Upper lobe of left lung (tissue), 6 donors: ENCODE data around the gene NCOA4. TPM values are rescaled to one million over a fixed set of nuclear protein-coding genes. Genes with fewer than 3 reads are reported as not detected.
"Not testable (repeated sequence)": the region's sequence is repeated elsewhere in the genome, so short reads cannot be mapped to it uniquely, and the experiment has no call there.

ENCODE experiments used
- ATAC-seq, 2 donors: fragments of 200-7000 bp; cut with Tn5 transposase; one replicate each; pipeline ENCODE4 v1.9.1; 2022; ENCODE audit warnings: mild to moderate bottlenecking in 2 of 2, moderate library complexity in 2 of 2; ENCODE audit not compliant: low FRiP score in 2 of 2
- DNase-seq, 2 donors: peaks; one replicate each; pipeline ENCODE4 v3.0.0-alpha.2; 2019 to 2020
- H3K27ac ChIP-seq, 4 donors: fragments of 200-600 bp; sonication (generic); one replicate each; pipeline ENCODE4 v1.5.1; 2016 to 2019
- H3K27me3 ChIP-seq, 4 donors: fragments of 200-600 bp; sonication (generic); one replicate each; pipeline ENCODE4 v1.5.1; 2017 to 2019
- H3K36me3 ChIP-seq, 4 donors: fragments of 200-600 bp; sonication (generic); one replicate each; pipeline ENCODE4 v1.5.1; 2016 to 2019
- H3K4me1 ChIP-seq, 4 donors: fragments of 200-600 bp; sonication (generic); one replicate each; pipeline ENCODE4 v1.5.1; 2018 to 2019
- H3K4me3 ChIP-seq, 4 donors: fragments of 200-600 bp; sonication (generic); one replicate each; pipeline ENCODE4 v1.5.1; 2017 to 2019; ENCODE audit warnings: mild to moderate bottlenecking in 2 of 4, moderate library complexity in 1 of 4
- H3K9me3 ChIP-seq, 4 donors: fragments of 200-600 bp; sonication (generic); one replicate each; pipeline ENCODE4 v1.5.1; 2018 to 2019
- CTCF ChIP-seq, 6 experiments: fragments of 450-650 bp in 4 of 6; fragments of 200-600 bp in 2 of 6; sonication (generic) in 2 of 6; IDR thresholded peaks; one replicate each; pipeline ENCODE4 v1.5.1; 2016 to 2019; ENCODE audit warnings: antibody characterized with exemption in 6 of 6
- EP300 ChIP-seq, 4 donors: sonication (generic); formaldehyde crosslinking; IDR thresholded peaks; one replicate each; pipeline ENCODE4 v1.5.1; 2017; ENCODE audit warnings: antibody characterized with exemption in 4 of 4, control low read depth in 2 of 4
- POLR2A ChIP-seq, 4 donors: fragments of 450-650 bp; IDR thresholded peaks; one replicate each; pipeline ENCODE4 v1.5.1; 2016 to 2017; ENCODE audit warnings: antibody characterized with exemption in 4 of 4, mild to moderate bottlenecking in 2 of 4
- POLR2AphosphoS5 ChIP-seq, 2 donors: sonication (generic); formaldehyde crosslinking; IDR thresholded peaks; one replicate each; pipeline ENCODE4 v1.5.1; 2017; ENCODE audit warnings: antibody characterized with exemption in 2 of 2
- WGBS, 2 donors: methylation state at CpG; one replicate each; pipeline ENCODE4 v1.1.5; 2017 to 2018; 5-methylcytosine and 5-hydroxymethylcytosine counted together
- total RNA-seq, 6 donors: library from RNA; depleted of rRNA in 4 of 6; stranded (reverse); fragments of >200 nt in 4 of 6; gene quantifications; one replicate each; pipeline versions ENCODE4 v1.1.0 to v1.2.1, GENCODE V29; 2016 to 2021
- donor health status: DM: no; HTN: no; CAD: no; lungs with moderate emphysema.
- donor health status: DM: no; HTN: yes; CAD: no; lungs with severe emphysema.

Gene NCOA4
- total RNA-seq, 6 donors from 2014 or later: 57.6 to 184 (median 144) TPM

DNA sequence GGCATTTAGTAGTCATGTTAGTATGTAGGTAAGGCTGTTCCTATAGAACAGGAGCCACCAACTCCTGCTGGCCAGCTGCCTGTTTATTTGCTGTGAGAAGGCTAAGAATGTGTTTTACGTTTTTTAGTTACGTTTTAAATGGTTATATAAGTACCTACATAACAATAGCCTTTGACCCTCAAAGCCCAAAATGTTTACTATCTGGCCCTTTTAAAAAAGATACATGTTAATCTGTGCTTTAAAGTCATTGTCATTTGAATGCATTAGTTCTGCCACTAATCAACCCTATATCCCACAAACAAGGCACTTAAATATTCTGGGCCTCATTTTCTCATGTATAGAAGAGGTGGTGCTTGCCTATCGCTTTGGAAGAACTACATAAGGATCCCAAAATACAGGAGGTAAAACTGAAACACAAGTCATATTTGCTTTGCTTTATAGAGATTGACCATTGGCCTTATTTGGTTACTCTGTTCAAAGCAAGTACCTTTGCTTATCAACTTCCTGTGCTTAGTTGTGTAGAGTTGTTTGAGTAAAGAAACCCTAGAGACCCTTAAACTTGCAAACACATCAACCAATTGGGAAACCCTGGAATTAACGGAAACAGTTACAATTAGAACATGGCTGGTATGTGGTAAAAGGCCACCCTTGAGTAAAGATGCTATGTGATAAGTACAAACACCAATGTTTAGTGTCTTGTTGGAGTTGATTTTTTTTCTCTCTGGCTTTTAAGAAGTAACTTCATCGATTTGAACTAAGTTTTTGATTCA is 32.2 kb downstream of the NCOA4 start:
- H3K4me1 ChIP-seq: peaks cover 0 to 7% (median 2%) of the 10 kb centered on the region in 4 donors
- peaks cover 4 to 34% (median 26%) of the 10 kb centered on the region in 4 donors for H3K36me3 ChIP-seq
- H3K4me3 ChIP-seq: no peak overlapping the region
- ATAC-seq (no peak), DNase-seq (no peak)
- no peak for TF ChIP-seq POLR2AphosphoS5 (IDR thresholded peaks at IDR 0.05)
- TF ChIP-seq POLR2A (IDR thresholded peaks at IDR 0.05): no peak
- no peak for TF ChIP-seq CTCF (IDR thresholded peaks at IDR 0.05)
- TF ChIP-seq EP300 (IDR thresholded peaks at IDR 0.05): no peak
- WGBS, 2 donors: 70 to 72% methylated on average over 5 of the region's 5 CpGs
- no peak overlapping the region for H3K27ac ChIP-seq
- H3K9me3 ChIP-seq: no peaks in the 10 kb centered on the region
- H3K27me3 ChIP-seq: no peaks in the 10 kb centered on the region

DNA sequence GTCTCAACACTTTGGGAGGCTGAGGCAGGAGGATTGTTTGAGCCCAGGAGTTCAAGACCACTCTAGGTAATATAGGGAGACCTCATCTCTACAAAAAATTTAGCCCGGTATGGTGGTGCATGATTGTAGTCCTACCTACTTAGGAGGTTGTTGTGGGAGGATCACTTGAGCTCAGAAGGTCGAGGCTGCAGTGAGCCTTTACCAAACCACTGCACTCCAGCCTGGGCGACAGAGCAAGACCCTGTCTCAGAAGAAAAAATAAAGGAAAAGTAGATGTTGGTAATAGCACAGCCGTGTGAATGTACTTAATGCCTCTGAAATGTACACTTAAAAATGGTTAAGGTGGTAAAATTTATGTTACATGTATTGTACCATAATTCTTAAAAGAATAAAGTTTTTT is 32.9 kb downstream of the NCOA4 start:
- peaks cover 0 to 30% (median 21%) of the 10 kb centered on the region in 4 donors for H3K36me3 ChIP-seq
- no peak overlapping the region for H3K4me3 ChIP-seq
- 89 to 92% methylated on average over 4 of the region's 4 CpGs for WGBS, 2 donors
- H3K4me1 ChIP-seq: peaks cover 0 to 7% (median 2%) of the 10 kb centered on the region in 4 donors
- H3K27ac ChIP-seq: no peak overlapping the region
- ATAC-seq: no peak
- no peak for DNase-seq
- no peak for TF ChIP-seq EP300 (IDR thresholded peaks at IDR 0.05)
- TF ChIP-seq CTCF (IDR thresholded peaks at IDR 0.05): no peak
- no peak for TF ChIP-seq POLR2A (IDR thresholded peaks at IDR 0.05)
- TF ChIP-seq POLR2AphosphoS5 (IDR thresholded peaks at IDR 0.05): no peak
- H3K9me3 ChIP-seq: no peaks in the 10 kb centered on the region
- H3K27me3 ChIP-seq: no peaks in the 10 kb centered on the region

GRCh38 chr10:45985590-45985989 is 44.8 kb downstream of the NCOA4 start:
- 90 to 93% methylated on average over 3 of the region's 3 CpGs for WGBS, 2 donors
- not testable (repeated sequence) for H3K27me3 ChIP-seq, H3K9me3 ChIP-seq, H3K4me3 ChIP-seq, DNase-seq, ATAC-seq, H3K4me1 ChIP-seq, H3K27ac ChIP-seq
- peaks cover 3 to 32% (median 12%) of the 10 kb centered on the region in 4 donors for H3K36me3 ChIP-seq

DNA sequence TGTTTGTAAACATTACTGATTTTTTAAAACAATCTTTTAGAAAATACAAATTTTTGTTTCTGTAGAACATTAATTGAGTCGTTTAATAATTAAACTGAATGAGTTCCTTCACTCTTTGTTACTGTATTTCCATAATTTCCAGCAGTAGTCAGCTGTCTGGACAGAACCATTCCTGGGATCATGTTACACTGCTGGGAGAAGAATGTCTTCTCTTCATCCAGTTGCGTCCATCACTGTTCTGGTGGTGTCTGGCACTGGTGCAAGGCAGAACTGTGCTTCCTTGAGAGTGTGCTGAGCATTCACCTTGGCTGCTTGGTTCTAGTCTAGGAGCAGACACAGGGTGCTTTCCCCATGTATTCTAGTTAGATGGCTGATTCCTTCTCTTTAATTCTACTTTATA is 46.0 kb downstream of the NCOA4 start:
- not testable (repeated sequence) for H3K27ac ChIP-seq, H3K4me3 ChIP-seq, ATAC-seq, H3K27me3 ChIP-seq, DNase-seq, H3K4me1 ChIP-seq, H3K9me3 ChIP-seq
- H3K36me3 ChIP-seq: peaks cover 0 to 29% (median 12%) of the 10 kb centered on the region in 4 donors
- WGBS, 2 donors: 96 to 97% methylated on average over 2 of the region's 2 CpGs

DNA sequence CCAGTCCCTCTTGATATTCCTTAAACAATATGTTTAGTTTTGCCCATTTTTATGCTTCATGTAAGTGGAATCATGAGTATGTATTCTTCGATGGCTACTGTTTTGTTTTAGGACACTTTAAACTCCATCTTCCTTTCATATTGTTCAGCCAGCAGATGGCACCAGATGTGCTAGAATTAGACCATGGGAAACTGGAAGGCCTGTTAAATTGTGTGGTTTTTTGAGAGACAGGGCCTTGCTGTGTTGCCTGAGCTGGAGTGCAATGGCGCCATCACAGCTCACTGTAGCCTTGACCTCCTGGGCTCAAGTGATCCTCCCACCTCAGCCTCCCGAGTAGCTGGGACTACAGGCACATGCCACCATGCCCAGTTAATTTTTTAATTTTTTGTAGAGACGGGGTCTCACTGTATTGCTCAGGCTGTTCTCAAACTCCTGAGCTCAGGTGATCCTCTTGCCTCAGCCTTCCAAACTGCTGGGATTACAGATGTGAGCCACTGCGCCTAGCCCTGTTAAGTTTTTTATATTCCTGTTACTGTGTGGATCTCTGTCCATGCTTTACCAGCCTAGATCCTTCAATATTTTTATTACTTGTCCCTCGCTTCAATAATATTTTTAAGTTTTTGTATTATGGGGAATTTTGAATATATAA is 46.8 kb downstream of the NCOA4 start:
- H3K36me3 ChIP-seq: peaks cover 0 to 29% (median 12%) of the 10 kb centered on the region in 4 donors
- TF ChIP-seq CTCF (IDR thresholded peaks at IDR 0.05): peak in 3 of 6 experiments; percentile 22 to 48 (median 45)
- DNase-seq: peak in 1 of 2 donors; percentile 29
- not testable (repeated sequence) for H3K9me3 ChIP-seq, H3K4me1 ChIP-seq, H3K27ac ChIP-seq, H3K27me3 ChIP-seq, H3K4me3 ChIP-seq
- peak in 1 of 2 donors; percentile 70 for ATAC-seq
- 74 to 76% methylated on average over 5 to 6 of the region's 6 CpGs for WGBS, 2 donors

DNA sequence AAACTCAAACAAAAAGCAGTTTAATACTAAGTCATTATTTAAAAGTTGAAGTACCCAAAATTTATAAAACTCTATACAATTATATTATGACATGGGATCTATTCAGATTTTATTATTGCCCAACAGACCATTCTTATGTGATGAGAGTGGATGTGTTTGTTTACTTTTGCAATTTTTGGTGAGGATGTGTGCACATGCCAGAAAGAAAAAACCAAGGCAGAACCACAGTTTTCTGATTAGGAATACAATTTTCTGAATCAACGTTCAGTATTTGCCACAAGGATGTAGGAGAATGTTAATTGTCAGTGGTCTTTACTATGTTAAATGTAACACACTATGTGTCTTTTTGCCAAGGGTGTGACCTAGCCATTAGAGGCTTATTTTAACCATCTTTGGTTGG is 49.1 kb downstream of the NCOA4 start:
- not testable (repeated sequence) for H3K9me3 ChIP-seq, ATAC-seq, H3K27me3 ChIP-seq, H3K4me3 ChIP-seq, H3K27ac ChIP-seq, DNase-seq, H3K4me1 ChIP-seq
- peaks cover 0 to 32% (median 11%) of the 10 kb centered on the region in 4 donors for H3K36me3 ChIP-seq
- 27 to 60% methylated on average over 1 of the region's 1 CpG for WGBS, 2 donors

DNA sequence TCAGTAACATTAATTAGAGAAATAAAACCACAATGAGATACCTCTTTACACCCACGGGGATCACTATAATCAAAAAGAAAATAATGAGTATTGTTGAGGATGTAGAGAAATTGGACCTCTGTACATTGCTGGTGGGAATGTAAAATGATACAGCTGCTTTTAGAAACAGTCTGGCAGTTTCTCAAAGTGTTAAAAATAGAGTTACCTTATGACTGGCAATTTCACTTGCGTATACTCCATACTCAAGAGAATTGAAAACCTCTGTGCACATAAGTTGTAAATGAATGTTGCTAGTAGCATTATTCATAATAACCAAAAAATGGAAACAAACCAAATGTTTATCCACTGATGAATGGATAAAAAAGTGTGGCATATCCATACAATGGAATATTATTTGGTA is 51.9 kb downstream of the NCOA4 start:
- not testable (repeated sequence) for H3K4me3 ChIP-seq, DNase-seq, ATAC-seq, H3K27me3 ChIP-seq, H3K9me3 ChIP-seq, H3K4me1 ChIP-seq, H3K27ac ChIP-seq
- H3K36me3 ChIP-seq: peaks cover 0 to 25% (median 0%) of the 10 kb centered on the region in 4 donors
- WGBS, 2 donors: 78 to 79% methylated on average over 1 of the region's 2 CpGs

GRCh38 chr10:45974041-45974440 is 56.4 kb downstream of the NCOA4 start:
- not testable (repeated sequence) for H3K9me3 ChIP-seq, H3K27me3 ChIP-seq, H3K4me3 ChIP-seq, H3K27ac ChIP-seq, DNase-seq, ATAC-seq
- Histone ChIP-seq H3K36me3 (peaks cover 0 to 20% (median 0%) of the 10 kb centered on the region in 4 donors), H3K4me1 (peaks cover 3 to 25% (median 14%) of the 10 kb centered on the region in 4 donors)
- 56 to 65% methylated on average over 3 of the region's 3 CpGs for WGBS, 2 donors

DNA sequence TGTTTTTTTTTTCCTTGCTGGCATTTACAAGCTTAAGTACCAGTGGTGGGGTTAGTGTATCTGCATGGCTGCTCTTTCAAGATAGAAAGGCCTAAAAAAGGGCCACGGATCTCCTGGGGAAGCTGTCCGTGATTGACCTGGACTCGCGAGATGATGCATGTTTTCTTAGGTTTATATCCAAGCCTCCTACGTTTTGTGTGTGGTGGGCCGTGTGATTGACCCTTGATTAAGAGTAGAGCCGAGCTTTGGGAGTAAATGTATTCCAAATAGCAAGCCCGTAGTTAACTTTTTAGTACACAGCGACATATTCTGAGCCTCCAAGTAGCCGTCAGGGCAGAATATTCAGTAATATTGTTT is 57.6 kb downstream of the NCOA4 start:
- ATAC-seq: peak in 1 of 2 donors; percentile 31
- not testable (repeated sequence) for H3K27me3 ChIP-seq, H3K9me3 ChIP-seq, DNase-seq
- Histone ChIP-seq H3K36me3 (peaks cover 0 to 17% (median 0%) of the 10 kb centered on the region in 4 donors), H3K4me1 (peaks cover 3 to 25% (median 14%) of the 10 kb centered on the region in 4 donors), H3K27ac (peak overlapping the region in 3 of 4 donors; percentile 69 to 84 (median 82)), H3K4me3 (peak overlapping the region; percentile 74 to 89 (median 84))
- 1% methylated on average over 10 of the region's 10 CpGs for WGBS, 2 donors
